ENCODE data around the gene ARRB1.
A peak's percentile ranks its signal among the peaks of the same experiment; 100 is the strongest.

ARRB1 gene

GRCh38 chr11:75389925-75390324 is 38.5 kb upstream of the ARRB1 start:
- DNase-seq (ENCODE audit: low read depth): no peak
- no peak overlapping the region for H3K4me3 ChIP-seq (ENCODE audit: low read depth, low read length)
- no peak for TF ChIP-seq MAX (IDR thresholded peaks at IDR 0.05; ENCODE audit: low read depth, low read length)

- no peak for DNase-seq (ENCODE audit: low read depth)
- no peak overlapping the region for H3K4me3 ChIP-seq (ENCODE audit: low read depth, low read length)
- TF ChIP-seq MYC (IDR thresholded peaks at IDR 0.05; ENCODE audit: low read depth, low read length): no peak
- no peak for TF ChIP-seq POLR2A (IDR thresholded peaks at IDR 0.05; ENCODE audit: extremely low read depth, insufficient read length)
- no peak for TF ChIP-seq CTCF (IDR thresholded peaks at IDR 0.05; ENCODE audit: low read depth, low read length)
- no peak for TF ChIP-seq MAX (IDR thresholded peaks at IDR 0.05; ENCODE audit: low read depth, low read length)
Observed at GRCh38 chr11:75389276-75389605, 37.8 kb upstream of the ARRB1 start.

- peak; percentile 86 for DNase-seq (ENCODE audit: low read depth)
- TF ChIP-seq POLR2A (IDR thresholded peaks at IDR 0.05; ENCODE audit: extremely low read depth, insufficient read length) (no peak), MYC (IDR thresholded peaks at IDR 0.05; ENCODE audit: low read depth, low read length) (peak; percentile 60; the same call in 1 of the 2 replicates), MAX (IDR thresholded peaks at IDR 0.05; ENCODE audit: low read depth, low read length) (peak; percentile 81), CTCF (IDR thresholded peaks at IDR 0.05; ENCODE audit: low read depth, low read length) (peak; percentile 85)
- no peak overlapping the region for H3K4me3 ChIP-seq (ENCODE audit: low read depth, low read length)
Observed at GRCh38 chr11:75388386-75389275, 37.2 kb upstream of the ARRB1 start.

GRCh38 chr11:75387736-75388294 is 36.4 kb upstream of the ARRB1 start:
- DNase-seq (ENCODE audit: low read depth): no peak
- no peak overlapping the region for H3K4me3 ChIP-seq (ENCODE audit: low read depth, low read length)
- TF ChIP-seq MYC (IDR thresholded peaks at IDR 0.05; ENCODE audit: low read depth, low read length): no peak
- TF ChIP-seq CTCF (IDR thresholded peaks at IDR 0.05; ENCODE audit: low read depth, low read length): no peak
- TF ChIP-seq MAX (IDR thresholded peaks at IDR 0.05; ENCODE audit: low read depth, low read length): no peak
- no peak for TF ChIP-seq POLR2A (IDR thresholded peaks at IDR 0.05; ENCODE audit: extremely low read depth, insufficient read length)

- no peak overlapping the region for H3K4me3 ChIP-seq (ENCODE audit: low read depth, low read length)
- no peak for DNase-seq (ENCODE audit: low read depth)
- TF ChIP-seq POLR2A (IDR thresholded peaks at IDR 0.05; ENCODE audit: extremely low read depth, insufficient read length): no peak
- TF ChIP-seq MYC (IDR thresholded peaks at IDR 0.05; ENCODE audit: low read depth, low read length): no peak
- TF ChIP-seq CTCF (IDR thresholded peaks at IDR 0.05; ENCODE audit: low read depth, low read length): no peak
- TF ChIP-seq MAX (IDR thresholded peaks at IDR 0.05; ENCODE audit: low read depth, low read length): no peak
Observed at GRCh38 chr11:75386942-75387630, 35.6 kb upstream of the ARRB1 start.
